HuH-7.5 (cell line): ENCODE measurements around the gene DOCK3.

Experiments used
- DNase-seq: peaks from one replicate; pipeline ENCODE4 v3.0.0; 2011; ENCODE audit warnings: low spot score

Gene DOCK3

GRCh38 chr3:50674349-50675178 lies at the start of gene DOCK3:
Gene DOCK3, plus strand, starts transcription at chr3:50674927. Its CDS starts 337 bp downstream, at chr3:50675264.
- peak; percentile 64 for DNase-seq

GRCh38 chr3:50625231-50626182 lies 49.2 kb upstream of the DOCK3 start:
- DNase-seq, result no peak

- DNase-seq, result no peak
Measured at GRCh38 chr3:50626401-50626800, 48.3 kb upstream of the DOCK3 start.

GRCh38 chr3:50627407-50628051 lies 47.2 kb upstream of the DOCK3 start:
- DNase-seq, result no peak

GRCh38 chr3:50628601-50629000 lies 46.1 kb upstream of the DOCK3 start:
- DNase-seq, result no peak

GRCh38 chr3:50630394-50630793 lies 44.3 kb upstream of the DOCK3 start:
- DNase-seq, result no peak

- DNase-seq, result no peak
Measured at GRCh38 chr3:50630877-50631276, 43.9 kb upstream of the DOCK3 start.

- no peak for DNase-seq
Measured at GRCh38 chr3:50632450-50632849, 42.3 kb upstream of the DOCK3 start.

GRCh38 chr3:50633230-50633790 lies 41.4 kb upstream of the DOCK3 start:
- no peak for DNase-seq

- DNase-seq, result no peak
Measured at GRCh38 chr3:50635066-50635465, 39.7 kb upstream of the DOCK3 start.

- DNase-seq, result no peak
Measured at GRCh38 chr3:50637011-50637410, 37.7 kb upstream of the DOCK3 start.

- DNase-seq, result no peak
Measured at GRCh38 chr3:50637945-50638344, 36.8 kb upstream of the DOCK3 start.

GRCh38 chr3:50639055-50639494 lies 35.7 kb upstream of the DOCK3 start:
- DNase-seq, result no peak

GRCh38 chr3:50642382-50642781 lies 32.3 kb upstream of the DOCK3 start:
- DNase-seq, result no peak

GRCh38 chr3:50644561-50644960 lies 30.2 kb upstream of the DOCK3 start:
- DNase-seq, result no peak

- no peak for DNase-seq
Measured at GRCh38 chr3:50645378-50645777, 29.3 kb upstream of the DOCK3 start.

GRCh38 chr3:50648313-50648712 lies 26.4 kb upstream of the DOCK3 start:
- DNase-seq, result no peak

GRCh38 chr3:50648944-50649343 lies 25.8 kb upstream of the DOCK3 start:
- no peak for DNase-seq

- DNase-seq, result no peak
Measured at GRCh38 chr3:50649451-50649931, 25.2 kb upstream of the DOCK3 start.

GRCh38 chr3:50650018-50650417 lies 24.7 kb upstream of the DOCK3 start:
- no peak for DNase-seq

- no peak for DNase-seq
Measured at GRCh38 chr3:50651445-50651844, 23.3 kb upstream of the DOCK3 start.
